Endothelial cell (in vitro differentiated cells): ENCODE measurements around the gene TEPSIN. TPM values are rescaled to one million over a fixed set of nuclear protein-coding genes. Genes with fewer than 3 reads are reported as not detected.

Source experiments
- DNase-seq: peaks from one replicate; pipeline ENCODE4 v3.0.0; 2021; ENCODE audit warnings: low spot score
- H3K27ac Mint-ChIP-seq: one replicate; pipeline ENCODE4 v1.8.0; 2021; ENCODE audit warnings: mixed read lengths, inconsistent platforms; ENCODE audit not compliant: unreplicated experiment
- H3K27me3 Mint-ChIP-seq: one replicate; pipeline ENCODE4 v1.8.0; 2021; ENCODE audit warnings: mild to moderate bottlenecking, moderate library complexity, mixed read lengths, inconsistent platforms; ENCODE audit not compliant: unreplicated experiment
- H3K36me3 Mint-ChIP-seq: one replicate; pipeline ENCODE4 v1.8.0; 2021; ENCODE audit warnings: mild to moderate bottlenecking, low read depth, mixed read lengths, inconsistent platforms; ENCODE audit not compliant: unreplicated experiment
- H3K4me1 Mint-ChIP-seq: one replicate; pipeline ENCODE4 v1.8.0; 2021; ENCODE audit warnings: mild to moderate bottlenecking, mixed read lengths, inconsistent platforms; ENCODE audit not compliant: unreplicated experiment
- H3K4me3 Mint-ChIP-seq: one replicate; pipeline ENCODE4 v1.8.0; 2021; ENCODE audit warnings: mild to moderate bottlenecking, mixed read lengths, inconsistent platforms; ENCODE audit not compliant: unreplicated experiment
- H3K9me3 Mint-ChIP-seq: one replicate; pipeline ENCODE4 v1.8.0; 2021; ENCODE audit warnings: mixed read lengths, inconsistent platforms; ENCODE audit not compliant: unreplicated experiment
- total RNA-seq: library from RNA; stranded (reverse); fragmentation: NEBNext Ultra II Directional; extraction: Animal tissue kit (Norgen Biotek cat#: 25700); gene quantifications from one replicate; pipeline ENCODE4 v1.2.1, GENCODE V29; 2021; ENCODE audit not compliant: unreplicated experiment
- TF ChIP-seq, protein P1 (sequence below): fragments of 200-600 bp; sonication (generic); IDR thresholded peaks from one replicate; pipeline ENCODE4 v1.5.0; 2021; ENCODE audit warnings: antibody characterized with exemption; ENCODE audit not compliant: unreplicated experiment

The TEPSIN gene
- total RNA-seq, 1 donor from 2014 or later: 43.8 TPM

DNA sequence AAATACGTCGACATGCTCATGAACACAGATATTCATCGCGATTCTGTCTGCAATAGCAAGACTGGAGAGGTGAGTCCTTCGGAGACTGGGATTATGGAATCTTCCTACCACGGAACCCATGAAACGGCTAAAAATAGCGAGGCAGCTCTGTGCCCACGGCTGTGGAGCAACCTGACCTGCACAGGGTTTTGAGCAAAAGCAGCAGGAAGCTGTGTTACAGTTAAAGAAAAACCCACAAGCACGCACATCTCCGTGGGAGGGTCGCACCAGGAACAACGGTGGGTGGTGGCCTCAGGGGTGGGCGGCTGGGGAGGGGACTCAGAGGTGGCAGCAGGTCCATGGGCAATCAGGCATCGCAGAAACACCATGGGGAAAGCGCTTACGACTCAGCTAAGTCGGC is 31.4 kb upstream of the TEPSIN start:
- H3K36me3 Mint-ChIP-seq: peaks cover 18% of the 10 kb centered on the region
- peaks cover 8% of the 10 kb centered on the region for H3K4me1 Mint-ChIP-seq
- no peak overlapping the region for H3K27ac Mint-ChIP-seq
- peak overlapping the region; percentile 37 for H3K4me3 Mint-ChIP-seq
- no peak for DNase-seq
- TF ChIP-seq, protein P1, sequence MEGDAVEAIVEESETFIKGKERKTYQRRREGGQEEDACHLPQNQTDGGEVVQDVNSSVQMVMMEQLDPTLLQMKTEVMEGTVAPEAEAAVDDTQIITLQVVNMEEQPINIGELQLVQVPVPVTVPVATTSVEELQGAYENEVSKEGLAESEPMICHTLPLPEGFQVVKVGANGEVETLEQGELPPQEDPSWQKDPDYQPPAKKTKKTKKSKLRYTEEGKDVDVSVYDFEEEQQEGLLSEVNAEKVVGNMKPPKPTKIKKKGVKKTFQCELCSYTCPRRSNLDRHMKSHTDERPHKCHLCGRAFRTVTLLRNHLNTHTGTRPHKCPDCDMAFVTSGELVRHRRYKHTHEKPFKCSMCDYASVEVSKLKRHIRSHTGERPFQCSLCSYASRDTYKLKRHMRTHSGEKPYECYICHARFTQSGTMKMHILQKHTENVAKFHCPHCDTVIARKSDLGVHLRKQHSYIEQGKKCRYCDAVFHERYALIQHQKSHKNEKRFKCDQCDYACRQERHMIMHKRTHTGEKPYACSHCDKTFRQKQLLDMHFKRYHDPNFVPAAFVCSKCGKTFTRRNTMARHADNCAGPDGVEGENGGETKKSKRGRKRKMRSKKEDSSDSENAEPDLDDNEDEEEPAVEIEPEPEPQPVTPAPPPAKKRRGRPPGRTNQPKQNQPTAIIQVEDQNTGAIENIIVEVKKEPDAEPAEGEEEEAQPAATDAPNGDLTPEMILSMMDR: no peak
- no peaks in the 10 kb centered on the region for H3K9me3 Mint-ChIP-seq
- H3K27me3 Mint-ChIP-seq: peaks cover 4% of the 10 kb centered on the region

DNA sequence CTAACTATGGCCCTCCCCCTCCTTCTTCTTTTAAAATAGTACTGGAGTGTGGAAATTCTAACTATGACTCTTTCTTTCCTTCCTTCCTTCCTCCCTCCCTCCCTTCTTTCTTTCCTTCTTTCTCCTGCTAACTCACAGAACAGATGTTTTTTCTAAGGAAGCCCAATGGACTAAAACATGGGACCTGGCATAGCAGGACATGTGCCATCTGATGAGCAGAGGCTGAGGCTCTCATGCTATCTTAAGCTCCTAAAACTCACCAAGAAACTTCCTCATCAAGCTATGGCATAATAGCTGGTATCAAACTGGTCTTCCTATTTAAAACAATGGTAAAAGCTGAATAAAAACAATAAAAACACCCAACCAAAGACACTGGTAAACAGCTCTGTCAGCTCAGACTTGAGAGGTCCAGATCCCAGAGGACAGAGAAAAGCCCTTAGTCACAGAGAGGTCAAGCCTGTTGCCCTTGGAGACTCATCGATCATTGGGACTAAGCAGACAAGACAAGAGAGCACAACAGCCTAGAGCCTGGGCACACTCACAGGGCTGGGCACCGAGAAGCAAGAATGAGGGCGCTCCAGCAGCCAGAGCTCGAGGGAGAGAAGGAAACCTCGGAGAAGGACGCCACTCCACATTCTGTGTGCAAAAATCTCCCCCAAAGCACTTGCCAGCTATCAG is 28.7 kb upstream of the TEPSIN start:
- peaks cover 3% of the 10 kb centered on the region for H3K27me3 Mint-ChIP-seq
- no peak overlapping the region for H3K27ac Mint-ChIP-seq
- H3K36me3 Mint-ChIP-seq: peaks cover 13% of the 10 kb centered on the region
- TF ChIP-seq, protein P1: no peak
- no peak for DNase-seq
- H3K9me3 Mint-ChIP-seq: no peaks in the 10 kb centered on the region
- no peak overlapping the region for H3K4me3 Mint-ChIP-seq
- H3K4me1 Mint-ChIP-seq: peaks cover 12% of the 10 kb centered on the region

DNA sequence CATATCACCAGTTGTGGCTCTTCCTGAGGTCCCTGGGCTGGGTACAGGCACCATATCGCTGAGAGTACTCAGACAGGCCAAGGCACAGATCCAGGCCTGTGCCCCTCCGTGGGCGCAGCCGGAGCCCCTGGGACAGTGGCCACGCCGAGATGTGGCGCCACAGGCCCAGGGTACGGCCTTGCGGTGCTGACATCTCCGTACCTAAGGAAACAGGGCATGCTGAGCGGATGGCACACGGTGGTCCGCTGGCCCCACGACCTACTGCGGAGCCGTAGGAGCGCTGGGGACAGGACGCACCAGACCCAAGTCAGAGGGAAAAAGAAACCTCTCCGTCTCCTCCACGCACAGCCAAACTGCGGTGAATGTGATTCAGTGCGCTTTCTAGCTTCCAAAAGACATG is 26.7 kb upstream of the TEPSIN start:
- Mint-ChIP-seq H3K27me3 (peaks cover 2% of the 10 kb centered on the region), H3K36me3 (peaks cover 15% of the 10 kb centered on the region), H3K27ac (no peak overlapping the region), H3K4me3 (peak overlapping the region; percentile 7), H3K9me3 (no peaks in the 10 kb centered on the region), H3K4me1 (peaks cover 12% of the 10 kb centered on the region)
- DNase-seq: no peak
- TF ChIP-seq, protein P1: no peak

DNA sequence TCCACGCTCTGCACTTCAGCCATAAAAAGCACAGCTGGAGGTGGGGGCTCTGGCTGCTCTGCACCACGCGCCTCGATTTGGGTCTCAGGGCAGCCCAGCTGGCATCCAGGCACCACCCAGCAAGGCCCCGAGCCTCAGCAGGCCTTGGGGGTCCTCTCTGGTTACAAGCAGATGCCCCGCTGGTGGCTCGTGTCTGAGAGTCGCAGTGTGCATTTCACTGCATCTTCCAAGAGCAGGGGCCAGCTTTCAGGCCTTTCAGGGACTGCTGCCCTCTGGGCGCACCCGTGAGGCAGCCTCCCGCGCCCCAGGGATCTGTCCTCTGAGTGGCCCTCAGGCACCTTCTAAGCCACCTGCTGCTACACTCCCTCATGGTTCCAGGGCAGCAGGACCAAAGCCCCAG is 25.8 kb upstream of the TEPSIN start:
- peaks cover 15% of the 10 kb centered on the region for H3K36me3 Mint-ChIP-seq

More for the DNA sequence above, 25.8 kb upstream of the TEPSIN start:
- TF ChIP-seq, protein P1: no peak
- DNase-seq: no peak
- no peaks in the 10 kb centered on the region for H3K9me3 Mint-ChIP-seq
- H3K4me1 Mint-ChIP-seq: peaks cover 12% of the 10 kb centered on the region
- H3K4me3 Mint-ChIP-seq: no peak overlapping the region
- no peak overlapping the region for H3K27ac Mint-ChIP-seq
- peaks cover 2% of the 10 kb centered on the region for H3K27me3 Mint-ChIP-seq
